K562 (cell line): ENCODE results near the gene SLC12A4. TPM values are rescaled to one million over a fixed set of nuclear protein-coding genes. Genes with fewer than 3 reads are reported as not detected.

Experiments used
- ATAC-seq: fragments of 200-7000 bp; cut with Tn5 transposase; 3 replicates; pipeline ENCODE4 v1.9.1; 2020; ENCODE audit warnings: moderate library complexity
- BruUV-seq: library from RNA; stranded (reverse); fragments of 400-500 nt; replicated peaks from 2 replicates; lab custom pipeline; 2021; lab: Mats Ljungman, UMichigan
- CTCF ChIA-PET: fragments of 300-600 bp; formaldehyde crosslinking; extraction: SDS; loops from one replicate; lab custom pipeline; 2021; ENCODE audit warnings: low intra/inter-chr PET ratio; lab: Yijun Ruan, JAX
- POLR2A ChIA-PET: fragments of 300-600, 350-650 bp; sonication (Branson Sonifier 250); formaldehyde crosslinking; extraction: SDS; loops from one replicate; lab custom pipeline; 2021; ENCODE audit warnings: antibody characterized with exemption, inconsistent platforms; lab: Yijun Ruan, JAX
- DNase-seq, 4 experiments: peaks; one replicate each; pipeline versions ENCODE4 v3.0.0 to v3.0.0-alpha.2; 2011 to 2018; ENCODE audit warnings: low spot score in 3 of 4, mixed read lengths in 3 of 4; ENCODE audit errors: extremely low read depth in 1 of 4
- FAIRE-seq: peaks from 2 replicates; lab custom pipeline; 2011; peaks lifted over from hg19 to GRCh38; lab: Jason Lieb, UNC
- H2AFZ ChIP-seq: 2 replicates; pipeline ENCODE4 v1.6.0; 2011; ENCODE audit warnings: low read depth, low read length, control low read depth, inconsistent platforms
- H3K27ac ChIP-seq: fragments of 200-600 bp; 3 replicates; pipeline ENCODE4 v1.8.0; 2011; ENCODE audit warnings: low read depth, mild to moderate bottlenecking, control low read depth, inconsistent platforms, low read length, moderate library complexity, mixed read lengths; ENCODE audit errors: extremely low read depth
- H3K27me3 ChIP-seq, 2 experiments: fragments of 300-600 bp in 1 of 2; 2 replicates in 1 of 2; 3 replicates in 1 of 2; pipeline versions ENCODE4 v1.6.0 to v1.8.0; 2011; ENCODE audit warnings: inconsistent platforms in 2 of 2, low read length in 2 of 2, mild to moderate bottlenecking in 1 of 2, mixed read lengths in 1 of 2, moderate library complexity in 1 of 2; ENCODE audit not compliant: control insufficient read depth in 2 of 2, insufficient read depth in 2 of 2
- H3K36me3 ChIP-seq: fragments of 300-600 bp; 3 replicates; pipeline ENCODE4 v1.8.0; 2011; ENCODE audit warnings: mild to moderate bottlenecking, low read length, inconsistent platforms; ENCODE audit not compliant: control insufficient read depth, insufficient read depth
- H3K4me1 ChIP-seq, 2 experiments: fragments of 200-600 bp in 1 of 2; replicated peaks in 1 of 2; 2 replicates in 1 of 2; 3 replicates in 1 of 2; pipeline versions ENCODE4 v1.5.1 to v1.8.0; 2011; ENCODE audit warnings: inconsistent platforms in 2 of 2, low read length in 2 of 2, mild to moderate bottlenecking in 1 of 2, mixed read lengths in 1 of 2, moderate library complexity in 1 of 2; ENCODE audit not compliant: control insufficient read depth in 2 of 2, insufficient read depth in 2 of 2
- H3K4me2 ChIP-seq: 2 replicates; pipeline ENCODE4 v1.6.1; 2011; ENCODE audit warnings: low read length, control low read depth, inconsistent platforms, mixed read lengths; ENCODE audit not compliant: insufficient read depth
- H3K4me3 ChIP-seq: fragments of 200-600 bp; sonication (generic), shearing (Covaris generic); 2 replicates; pipeline ENCODE4 v1.5.1; 2016; ENCODE audit warnings: control low read depth, inconsistent platforms
- H3K79me2 ChIP-seq: fragments of 200-600 bp; 3 replicates; pipeline ENCODE4 v1.8.0; 2011; ENCODE audit warnings: low read length, inconsistent platforms; ENCODE audit not compliant: control insufficient read depth, insufficient read depth
- H3K9ac ChIP-seq, 2 experiments: 2 replicates each; pipeline versions ENCODE4 v1.6.0 to v1.6.1; 2011; ENCODE audit warnings: low read depth in 2 of 2, low read length in 2 of 2, control low read depth in 1 of 2, inconsistent platforms in 1 of 2, mild to moderate bottlenecking in 1 of 2, mixed read lengths in 1 of 2; ENCODE audit not compliant: insufficient read depth in 1 of 2
- H3K9me1 ChIP-seq: one replicate; pipeline ENCODE4 v1.6.0; 2011; ENCODE audit warnings: inconsistent platforms, mild to moderate bottlenecking, low read length, moderate library complexity; ENCODE audit not compliant: control insufficient read depth, insufficient read depth
- H3K9me3 ChIP-seq: replicated peaks from 2 replicates; pipeline ENCODE4 v1.5.1; 2011; ENCODE audit warnings: low read depth, low read length, inconsistent platforms; ENCODE audit not compliant: control insufficient read depth, insufficient read depth
- H4K20me1 ChIP-seq: replicated peaks from 2 replicates; pipeline ENCODE4 v1.6.1; 2011; ENCODE audit warnings: low read length, inconsistent platforms, mixed read lengths; ENCODE audit not compliant: control insufficient read depth, insufficient read depth
- CREB5 ChIP-seq: fragments of 250-450 bp; sonication (Bioruptor Pico); IDR thresholded peaks from 2 replicates; pipeline ENCODE4 v1.5.0; 2020; ENCODE audit warnings: mild to moderate bottlenecking
- FOXA3 ChIP-seq, 2 experiments: fragments of 450-650 bp in 1 of 2; sonication (generic) in 1 of 2; formaldehyde crosslinking; IDR thresholded peaks in 1 of 2; conservative IDR thresholded peaks in 1 of 2; 2 replicates each; pipeline versions ENCODE4 v1.4.0 to v1.8.0; 2020 to 2022; ENCODE audit warnings: mild to moderate bottlenecking in 2 of 2, missing genetic modification reagents in 1 of 2
- JUND ChIP-seq, 2 experiments: IDR thresholded peaks; 2 replicates in 1 of 2; 3 replicates in 1 of 2; pipeline ENCODE4 v1.6.1; 2011; ENCODE audit warnings: borderline replicate concordance in 2 of 2, low read depth in 2 of 2, low read length in 2 of 2, improper control_type of control experiment in 1 of 2, missing biosample characterization in 1 of 2, missing genetic modification characterization in 1 of 2, missing genetic modification reagents in 1 of 2
- MIER1 ChIP-seq: fragments of 450-650 bp; IDR thresholded peaks from 2 replicates; pipeline ENCODE4 v1.6.1; 2016; ENCODE audit warnings: antibody characterized with exemption, mild to moderate bottlenecking, low read depth
- NKRF ChIP-seq: fragments of 450-650 bp; IDR thresholded peaks from 2 replicates; pipeline ENCODE4 v1.6.1; 2016; ENCODE audit warnings: borderline replicate concordance
- POLR2AphosphoS5 ChIP-seq: IDR thresholded peaks from 2 replicates; pipeline ENCODE4 v1.6.1; 2011; ENCODE audit warnings: mild to moderate bottlenecking, low read depth, low read length, moderate library complexity; ENCODE audit not compliant: control insufficient read depth, insufficient read depth
- SNIP1 ChIP-seq: fragments of 450-650 bp; IDR thresholded peaks from 2 replicates; pipeline ENCODE4 v1.7.1; 2017; ENCODE audit warnings: low read depth, mild to moderate bottlenecking
- TRIM24 ChIP-seq, 2 experiments: fragments of 450-650 bp; IDR thresholded peaks; 2 replicates each; pipeline ENCODE4 v1.6.1; 2016
- ZNF146 ChIP-seq: IDR thresholded peaks from one replicate; pipeline ENCODE4 v1.6.1; 2018; ENCODE audit warnings: missing compliant biosample characterization; ENCODE audit not compliant: unreplicated experiment
- ZNF175 ChIP-seq: fragments of 200-800 bp; sonication (Bioruptor generic); IDR thresholded peaks from 2 replicates; pipeline ENCODE4 v1.6.1; 2016; ENCODE audit warnings: low read depth, mild to moderate bottlenecking, missing genetic modification characterization, missing compliant biosample characterization
- ZNF280B ChIP-seq: fragments of 250-450 bp; sonication (Bioruptor Pico); IDR thresholded peaks from 2 replicates; pipeline ENCODE4 v1.5.1; 2021; ENCODE audit warnings: mild to moderate bottlenecking
- ZNF347 ChIP-seq: fragments of 450-650 bp; formaldehyde crosslinking; IDR thresholded peaks from 2 replicates; pipeline ENCODE4 v1.4.0; 2020; ENCODE audit warnings: low read depth, mild to moderate bottlenecking, moderate library complexity
- ZNF511 ChIP-seq: sonication (generic); formaldehyde crosslinking; IDR thresholded peaks from 2 replicates; pipeline ENCODE4 v1.8.0; 2022; ENCODE audit warnings: mild to moderate bottlenecking, missing genetic modification reagents
- ZNF655 ChIP-seq: fragments of 250-450 bp; sonication (Bioruptor Pico); IDR thresholded peaks from 2 replicates; pipeline ENCODE4 v1.5.0; 2021
- ZNF766 ChIP-seq: fragments of 200-800 bp; sonication (Bioruptor generic); conservative IDR thresholded peaks from 2 replicates; pipeline ENCODE4 v1.6.1; 2016; ENCODE audit warnings: missing genetic modification characterization, missing compliant biosample characterization
- WGBS: fragments of 100-300 bp; shearing (Covaris generic); methylation state at CpG from one replicate; pipeline ENCODE4 v1.1.6; 2016; ENCODE audit warnings: low coverage, mixed read lengths; ENCODE audit not compliant: insufficient coverage; ENCODE audit errors: missing lambda C conversion rate; 5-methylcytosine and 5-hydroxymethylcytosine counted together
- in situ Hi-C: fragments of 300-500 bp; cut with MboI; formaldehyde crosslinking; loops from 4 replicates; pipeline ENCODE4 v1.15.0; 2018; ENCODE audit warnings: inconsistent platforms, mixed read lengths
- intact Hi-C: fragments of 100-400 bp; cut with micrococcal nuclease; formaldehyde crosslinking; loops from 2 replicates; pipeline ENCODE4 v1.14.2; 2022
- polyA plus RNA-seq, 8 experiments: library from polyadenylated mRNA; depleted of rRNA in 4 of 8; stranded (reverse) in 5 of 8; unstranded in 3 of 8; fragments of >200 nt; fragmentation: Nextera tagmentation in 2 of 8; fragmentation: Illumina TruSeq in 1 of 8; extraction: Ambion mirVana in 2 of 8; extraction: Trizol in 1 of 8; gene quantifications; 2 replicates each; pipeline versions ENCODE4 v1.2.1 to v1.2.3, GENCODE V29; 2011 to 2014; ENCODE audit warnings: inconsistent platforms in 1 of 8, missing spikeins in 1 of 8
- total RNA-seq, 7 experiments: library from RNA; depleted of rRNA in 6 of 7; stranded (reverse); fragments of >200 nt in 6 of 7; fragmentation: Illumina TruSeq in 2 of 7; extraction: Trizol in 2 of 7; gene quantifications; 2 replicates each; pipeline versions ENCODE4 v1.2.1 to v1.2.3, GENCODE V29; 2011 to 2021; ENCODE audit warnings: low replicate concordance in 1 of 7

Gene SLC12A4
- total and polyA plus RNA-seq, 9 of the 15 experiments (the other 6 are each of a cell fraction or from before 2014, with no cell fraction given): 0.75 to 43.5 (median 15.0) TPM

- ChIA-PET POLR2A (interaction anchor here (1.0 kb wide), 1 partner anchor 35 kb away, joined by 6 read pairs; the partner anchor contains the start of gene PSMB10), CTCF (no interaction called here)
- H4K20me1 ChIP-seq: peaks cover 13% of the 10 kb centered on the region
- H3K27ac ChIP-seq: no peak overlapping the region
- in situ Hi-C loops: no loop called here
- WGBS: 84% methylated on average over 9 of the region's 9 CpGs
- H3K79me2 ChIP-seq: peaks cover 26% of the 10 kb centered on the region
- no peaks in the 10 kb centered on the region for H3K27me3 ChIP-seq
- H3K4me1 ChIP-seq: peaks cover 20 to 42% of the 10 kb centered on the region in 2 experiments; a peak in 4 of 5 replicates
- no peak overlapping the region for H3K9ac ChIP-seq
- no peak overlapping the region for H3K4me3 ChIP-seq
- ATAC-seq (no peak), DNase-seq (no peak), FAIRE-seq (no peak)
- H3K4me2 ChIP-seq: no peak overlapping the region
- H3K9me3 ChIP-seq: no peaks in the 10 kb centered on the region
- BruUV-seq: no TSS peak
- intact Hi-C loops: no loop called here
- H2AFZ ChIP-seq: no peak overlapping the region
- peaks cover 11% of the 10 kb centered on the region; the same call in 2 of the 3 replicates for H3K36me3 ChIP-seq
- peaks cover 8% of the 10 kb centered on the region for H3K9me1 ChIP-seq
- no peak for TF ChIP-seq ZNF146 (CRISPR knock-in tag)
- TF ChIP-seq CREB5 (CRISPR knock-in tag): no peak
- TF ChIP-seq ZNF280B (CRISPR knock-in tag): no peak
- TF ChIP-seq JUND (IDR thresholded peaks at IDR 0.05; ENCODE audit: borderline replicate concordance, low read depth, low read length): no peak
- TF ChIP-seq JUND (tag; IDR thresholded peaks at IDR 0.05; ENCODE audit: borderline replicate concordance, low read depth, low read length): no peak
- no peak for TF ChIP-seq MIER1
- TF ChIP-seq ZNF347: no peak
- TF ChIP-seq POLR2AphosphoS5: no peak
- no peak for TF ChIP-seq ZNF766 (CRISPR knock-in tag)
- TF ChIP-seq ZNF655 (CRISPR knock-in tag): no peak
- TF ChIP-seq ZNF175 (CRISPR knock-in tag): no peak
- no peak for TF ChIP-seq SNIP1
- TF ChIP-seq NKRF: no peak
- TF ChIP-seq FOXA3 (CRISPR knock-in tag; conservative IDR thresholded peaks at IDR 0.05 in 1 of 2, IDR thresholded peaks at IDR 0.05 in 1 of 2): no peak
- no peak for TF ChIP-seq TRIM24 (IDR thresholded peaks at IDR 0.05)
- no peak for TF ChIP-seq ZNF511
These were observed 2.7 kb upstream of the SLC12A4 start for GRCh38 chr16:67971111-67971510.
